Measurements from ENCODE around the gene FCRL1.

FCRL1 gene

DNA sequence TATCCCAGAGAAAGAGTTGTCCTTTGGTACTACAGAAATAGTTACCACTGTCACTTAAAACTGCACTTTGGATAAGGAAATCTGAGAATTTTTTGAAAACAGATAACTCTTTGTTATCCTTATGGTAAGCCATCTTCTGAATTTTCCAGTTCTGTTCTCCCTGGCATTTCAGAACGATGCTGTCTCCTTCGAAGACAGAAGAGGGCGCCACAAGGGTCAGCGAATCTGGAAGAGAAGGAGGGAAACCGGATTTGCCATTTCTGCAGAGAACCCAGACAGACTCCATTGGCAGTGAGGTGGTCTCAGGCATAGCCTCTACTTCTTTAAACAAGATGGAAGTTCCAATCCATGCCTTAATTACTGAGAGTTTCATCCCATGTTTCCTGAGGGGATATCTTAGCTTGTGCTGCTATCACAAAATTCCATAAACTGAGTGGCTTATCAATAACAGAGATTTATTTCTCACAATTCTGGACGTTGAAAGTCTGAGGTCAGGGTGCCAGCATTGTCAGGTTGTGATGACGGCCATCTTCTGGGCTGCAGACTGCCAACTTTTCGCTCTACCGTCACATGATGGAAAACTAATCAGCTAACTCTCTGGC, 49.4 kb downstream of the FCRL1 start:
- Histone ChIP-seq H3K23ac (ENCODE audit: low read length) (no peak overlapping the region), H3K36me3 (ENCODE audit: control insufficient read depth in 1 of 2, insufficient read depth in 2 of 2, low read length in 2 of 2) (no peaks in the 10 kb centered on the region), H2AFZ (ENCODE audit: insufficient read depth, low read length, poor library complexity) (no peak overlapping the region), H2BK5ac (ENCODE audit: low read depth, low read length, poor library complexity) (no peak overlapping the region), H3K79me1 (ENCODE audit: low read length) (no peaks in the 10 kb centered on the region), H3K4me1 (ENCODE audit: control insufficient read depth in 1 of 2, insufficient read depth in 2 of 2, low read length in 2 of 2) (no peaks in the 10 kb centered on the region), H3K4ac (ENCODE audit: low read depth, low read length) (no peak overlapping the region), H3K4me2 (ENCODE audit: low read length) (no peak overlapping the region), H3K27ac (ENCODE audit: low read depth, low read length) (no peak overlapping the region), H4K12ac (ENCODE audit: low read depth, low read length) (no peak overlapping the region), H2AK5ac (ENCODE audit: low read length) (no peak overlapping the region), H3K9ac (ENCODE audit: low read length) (no peak overlapping the region), H3K79me2 (ENCODE audit: control insufficient read depth, insufficient read depth, low read length, poor library complexity) (no peaks in the 10 kb centered on the region), H3K27me3 (ENCODE audit: insufficient read depth, low read length) (no peaks in the 10 kb centered on the region), H2BK120ac (ENCODE audit: insufficient read depth, low read length, poor library complexity) (no peak overlapping the region), H3K14ac (ENCODE audit: low read length) (no peak overlapping the region), H3K9me3 (ENCODE audit: insufficient read depth, low read depth, low read length) (no peaks in the 10 kb centered on the region), H2BK12ac (ENCODE audit: low read length) (no peak overlapping the region), H3K18ac (ENCODE audit: low read length) (no peak overlapping the region), H3K4me3 (ENCODE audit: low read depth, low read length) (no peak overlapping the region), H4K91ac (ENCODE audit: low read depth, low read length) (no peak overlapping the region), H4K8ac (ENCODE audit: low read depth, low read length) (no peak overlapping the region)
- WGBS (ENCODE audit: extremely low coverage, insufficient coverage, insufficient read length) = no CpG with 5 or more reads among the region's 9 CpGs
- DNase-seq = no peak

DNA sequence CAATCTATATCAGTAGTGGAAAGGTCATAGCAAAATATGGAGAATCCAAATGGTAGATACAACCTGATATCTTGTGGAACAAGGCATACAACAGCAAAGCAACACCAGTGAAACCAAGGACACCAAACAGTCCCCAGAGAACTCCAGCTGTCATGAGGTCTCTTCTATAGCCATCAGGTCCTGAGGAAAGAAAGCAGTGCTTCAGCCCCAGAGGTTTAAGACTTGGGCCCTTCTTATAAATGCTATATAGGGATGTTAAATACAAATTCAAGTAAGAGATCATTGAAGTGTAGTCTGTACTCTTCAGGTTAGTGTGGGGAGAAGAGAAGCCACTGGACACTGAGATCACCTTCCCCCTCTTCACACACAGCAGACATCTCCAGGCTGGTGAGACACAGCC, 53.1 kb downstream of the FCRL1 start:
- H3K4me3 ChIP-seq (ENCODE audit: low read depth, low read length) = no peak overlapping the region
- H3K4me1 ChIP-seq (ENCODE audit: control insufficient read depth in 1 of 2, insufficient read depth in 2 of 2, low read length in 2 of 2) = no peaks in the 10 kb centered on the region
- H4K8ac ChIP-seq (ENCODE audit: low read depth, low read length) = no peak overlapping the region
- no peaks in the 10 kb centered on the region for H3K27me3 ChIP-seq (ENCODE audit: insufficient read depth, low read length)
- H3K18ac ChIP-seq (ENCODE audit: low read length) = no peak overlapping the region
- DNase-seq = no peak
- H2BK12ac ChIP-seq (ENCODE audit: low read length) = no peak overlapping the region
- H3K36me3 ChIP-seq (ENCODE audit: control insufficient read depth in 1 of 2, insufficient read depth in 2 of 2, low read length in 2 of 2) = no peaks in the 10 kb centered on the region
- no peak overlapping the region for H2AFZ ChIP-seq (ENCODE audit: insufficient read depth, low read length, poor library complexity)
- H4K91ac ChIP-seq (ENCODE audit: low read depth, low read length) = no peak overlapping the region
- H3K27ac ChIP-seq (ENCODE audit: low read depth, low read length) = no peak overlapping the region
- no peak overlapping the region for H3K14ac ChIP-seq (ENCODE audit: low read length)
- no peaks in the 10 kb centered on the region for H3K79me1 ChIP-seq (ENCODE audit: low read length)
- no peak overlapping the region for H3K9ac ChIP-seq (ENCODE audit: low read length)
- H3K79me2 ChIP-seq (ENCODE audit: control insufficient read depth, insufficient read depth, low read length, poor library complexity) = no peaks in the 10 kb centered on the region
- H2BK5ac ChIP-seq (ENCODE audit: low read depth, low read length, poor library complexity) = no peak overlapping the region
- peaks cover 1% of the 10 kb centered on the region for H3K9me3 ChIP-seq (ENCODE audit: insufficient read depth, low read depth, low read length)
- H3K4me2 ChIP-seq (ENCODE audit: low read length) = no peak overlapping the region
- H3K4ac ChIP-seq (ENCODE audit: low read depth, low read length) = no peak overlapping the region
- no peak overlapping the region for H4K12ac ChIP-seq (ENCODE audit: low read depth, low read length)
- no peak overlapping the region for H2BK120ac ChIP-seq (ENCODE audit: insufficient read depth, low read length, poor library complexity)
- H3K23ac ChIP-seq (ENCODE audit: low read length) = no peak overlapping the region
- H2AK5ac ChIP-seq (ENCODE audit: low read length) = no peak overlapping the region

DNA sequence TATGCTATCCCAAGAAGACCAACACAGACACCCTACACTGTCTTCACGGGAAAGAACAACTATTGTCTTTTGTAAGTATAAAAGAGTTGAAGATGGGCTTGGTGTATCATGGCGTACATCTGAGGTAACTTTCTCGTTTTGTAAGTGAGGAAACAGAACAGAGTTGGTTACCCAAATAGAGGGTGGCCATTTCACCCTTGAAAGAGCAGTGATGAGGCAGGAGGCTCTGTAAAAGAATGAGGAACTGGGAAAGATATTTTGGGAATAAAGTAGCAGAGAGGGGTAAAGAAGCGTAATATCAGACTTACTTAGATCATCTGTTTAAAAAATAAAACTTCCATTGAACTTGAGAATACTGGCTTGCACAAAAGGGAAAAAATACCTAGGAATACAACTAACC, 61.9 kb downstream of the FCRL1 start:
- Histone ChIP-seq H4K91ac (ENCODE audit: low read depth, low read length) (no peak overlapping the region), H3K9ac (ENCODE audit: low read length) (no peak overlapping the region), H2AFZ (ENCODE audit: insufficient read depth, low read length, poor library complexity) (no peak overlapping the region), H3K23ac (ENCODE audit: low read length) (no peak overlapping the region), H2BK12ac (ENCODE audit: low read length) (no peak overlapping the region), H3K4me3 (ENCODE audit: low read depth, low read length) (no peak overlapping the region), H3K9me3 (ENCODE audit: insufficient read depth, low read depth, low read length) (peaks cover 1% of the 10 kb centered on the region), H3K27ac (ENCODE audit: low read depth, low read length) (no peak overlapping the region), H3K4me2 (ENCODE audit: low read length) (no peak overlapping the region), H3K4me1 (ENCODE audit: control insufficient read depth in 1 of 2, insufficient read depth in 2 of 2, low read length in 2 of 2) (no peaks in the 10 kb centered on the region), H3K79me1 (ENCODE audit: low read length) (no peaks in the 10 kb centered on the region), H4K8ac (ENCODE audit: low read depth, low read length) (no peak overlapping the region), H3K27me3 (ENCODE audit: insufficient read depth, low read length) (no peaks in the 10 kb centered on the region), H3K18ac (ENCODE audit: low read length) (no peak overlapping the region), H4K12ac (ENCODE audit: low read depth, low read length) (no peak overlapping the region), H2BK120ac (ENCODE audit: insufficient read depth, low read length, poor library complexity) (no peak overlapping the region), H3K14ac (ENCODE audit: low read length) (no peak overlapping the region), H3K4ac (ENCODE audit: low read depth, low read length) (no peak overlapping the region), H3K36me3 (ENCODE audit: control insufficient read depth in 1 of 2, insufficient read depth in 2 of 2, low read length in 2 of 2) (no peaks in the 10 kb centered on the region), H3K79me2 (ENCODE audit: control insufficient read depth, insufficient read depth, low read length, poor library complexity) (no peaks in the 10 kb centered on the region), H2BK5ac (ENCODE audit: low read depth, low read length, poor library complexity) (no peak overlapping the region), H2AK5ac (ENCODE audit: low read length) (no peak overlapping the region)
- WGBS (ENCODE audit: extremely low coverage, insufficient coverage, insufficient read length) = no CpG with 5 or more reads among the region's 4 CpGs
- DNase-seq = no peak

DNA sequence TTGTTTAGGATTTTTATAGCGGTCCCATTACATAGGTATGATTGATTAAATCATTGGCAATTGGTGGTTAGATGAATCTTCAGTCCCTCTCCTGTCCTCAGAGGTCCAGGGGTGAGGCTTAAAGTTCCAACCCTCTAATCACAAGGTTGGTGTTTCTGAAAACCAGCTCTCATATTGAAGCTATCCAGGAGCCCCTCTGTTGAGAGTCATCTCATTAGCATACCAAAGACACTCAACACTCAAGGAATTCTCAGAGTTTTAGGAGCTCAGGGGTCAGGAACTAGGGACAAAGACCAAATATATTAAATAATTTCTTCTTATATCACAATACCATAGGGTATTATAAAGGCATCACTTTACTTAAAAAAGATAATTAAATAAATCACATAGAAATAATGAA, 66.3 kb downstream of the FCRL1 start:
- Histone ChIP-seq H3K36me3 (ENCODE audit: control insufficient read depth in 1 of 2, insufficient read depth in 2 of 2, low read length in 2 of 2) (no peaks in the 10 kb centered on the region), H4K8ac (ENCODE audit: low read depth, low read length) (no peak overlapping the region), H2AK5ac (ENCODE audit: low read length) (no peak overlapping the region), H3K14ac (ENCODE audit: low read length) (no peak overlapping the region), H2BK5ac (ENCODE audit: low read depth, low read length, poor library complexity) (no peak overlapping the region), H3K9ac (ENCODE audit: low read length) (no peak overlapping the region), H3K9me3 (ENCODE audit: insufficient read depth, low read depth, low read length) (no peaks in the 10 kb centered on the region), H3K27me3 (ENCODE audit: insufficient read depth, low read length) (no peaks in the 10 kb centered on the region), H2BK120ac (ENCODE audit: insufficient read depth, low read length, poor library complexity) (no peak overlapping the region), H3K79me2 (ENCODE audit: control insufficient read depth, insufficient read depth, low read length, poor library complexity) (no peaks in the 10 kb centered on the region), H4K12ac (ENCODE audit: low read depth, low read length) (no peak overlapping the region), H3K23ac (ENCODE audit: low read length) (no peak overlapping the region), H3K18ac (ENCODE audit: low read length) (no peak overlapping the region), H3K27ac (ENCODE audit: low read depth, low read length) (no peak overlapping the region), H3K79me1 (ENCODE audit: low read length) (no peaks in the 10 kb centered on the region), H3K4me2 (ENCODE audit: low read length) (no peak overlapping the region), H3K4me3 (ENCODE audit: low read depth, low read length) (no peak overlapping the region), H3K4me1 (ENCODE audit: control insufficient read depth in 1 of 2, insufficient read depth in 2 of 2, low read length in 2 of 2) (peaks cover 0 to 2% of the 10 kb centered on the region in 2 experiments), H2AFZ (ENCODE audit: insufficient read depth, low read length, poor library complexity) (no peak overlapping the region), H3K4ac (ENCODE audit: low read depth, low read length) (no peak overlapping the region), H2BK12ac (ENCODE audit: low read length) (no peak overlapping the region), H4K91ac (ENCODE audit: low read depth, low read length) (no peak overlapping the region)
- no peak for DNase-seq
- WGBS (ENCODE audit: extremely low coverage, insufficient coverage, insufficient read length) = no CpG with 5 or more reads among the region's 1 CpG
